PC-3 (cell line): ENCODE data around the gene ZNF138. TPM values are rescaled to one million over a fixed set of nuclear protein-coding genes. Genes with fewer than 3 reads are reported as not detected.

ENCODE experiments used
- ATAC-seq: fragments of 200-7000 bp; cut with Tn5 transposase; 2 replicates; pipeline ENCODE4 v1.9.1; 2020; ENCODE audit warnings: mild to moderate bottlenecking, moderate library complexity
- BruUV-seq: library from RNA; stranded (reverse); fragments of 400-500 nt; replicated peaks from 2 replicates; lab custom pipeline; 2021; lab: Mats Ljungman, UMichigan
- CTCF ChIA-PET: fragments of 300-600 bp; sonication (Branson Sonifier 250); formaldehyde crosslinking; loops from one replicate; lab custom pipeline; 2022; ENCODE audit warnings: antibody characterized with exemption; lab: Charles Lee
- POLR2A ChIA-PET: fragments of 300-600 bp; sonication (Branson Sonifier 250); formaldehyde crosslinking; loops from one replicate; lab custom pipeline; 2022; ENCODE audit warnings: antibody characterized with exemption; ENCODE audit not compliant: unreplicated experiment; lab: Charles Lee
- DNase-seq: peaks from one replicate; pipeline ENCODE4 v3.0.0-alpha.2; 2015
- H2AFZ ChIP-seq: fragments of 300-600 bp; sonication (generic); 2 replicates; pipeline ENCODE4 v1.6.0; 2016; ENCODE audit warnings: antibody characterized with exemption, low read length
- H3F3A ChIP-seq: fragments of 300-600 bp; sonication (generic); one replicate; pipeline ENCODE4 v1.6.0; 2017; ENCODE audit warnings: antibody characterized with exemption, low read length, control low read depth, mild to moderate bottlenecking; ENCODE audit not compliant: unreplicated experiment
- H3K27ac ChIP-seq: fragments of 300-600 bp; sonication (generic); 2 replicates; pipeline ENCODE4 v1.5.1; 2016; ENCODE audit warnings: mild to moderate bottlenecking, low read length
- H3K27me3 ChIP-seq: fragments of 300-600 bp; sonication (generic); 2 replicates; pipeline ENCODE4 v1.6.1; 2016; ENCODE audit warnings: low read length, mixed read lengths
- H3K36me3 ChIP-seq: fragments of 300-600 bp; sonication (generic); 2 replicates; pipeline ENCODE4 v1.6.1; 2016; ENCODE audit warnings: low read depth, mixed run types, low read length, mixed read lengths
- H3K4me1 ChIP-seq: fragments of 300-600 bp; sonication (generic); 2 replicates; pipeline ENCODE4 v1.5.1; 2016; ENCODE audit warnings: low read length; ENCODE audit not compliant: insufficient read depth
- H3K4me2 ChIP-seq: fragments of 300-600 bp; sonication (generic); 2 replicates; pipeline ENCODE4 v1.6.0; 2016; ENCODE audit warnings: low read length
- H3K4me3 ChIP-seq: fragments of 300-600 bp; sonication (generic); 2 replicates; pipeline ENCODE4 v1.5.1; 2016; ENCODE audit warnings: mild to moderate bottlenecking, low read length, mixed read lengths
- H3K79me2 ChIP-seq: fragments of 300-600 bp; sonication (generic); 2 replicates; pipeline ENCODE4 v1.6.1; 2017; ENCODE audit warnings: low read length, mixed read lengths
- H3K9ac ChIP-seq: fragments of 300-600 bp; sonication (generic); 2 replicates; pipeline ENCODE4 v1.6.0; 2016; ENCODE audit warnings: mild to moderate bottlenecking, low read length
- H3K9me2 ChIP-seq: fragments of 300-600 bp; sonication (generic); replicated peaks from 2 replicates; pipeline ENCODE4 v1.6.1; 2016; ENCODE audit warnings: mixed run types, low read length, mixed read lengths
- H3K9me3 ChIP-seq: fragments of 300-600 bp; sonication (generic); 2 replicates; pipeline ENCODE4 v1.6.1; 2016; ENCODE audit warnings: low read length, mixed read lengths
- H4K20me1 ChIP-seq: fragments of 300-600 bp; sonication (generic); 2 replicates; pipeline ENCODE4 v1.6.1; 2016; ENCODE audit warnings: low read length, mixed read lengths
- EZH2 ChIP-seq: fragments of 300-600 bp; sonication (generic); IDR thresholded peaks from one replicate; pipeline ENCODE4 v1.6.1; 2017; ENCODE audit warnings: antibody characterized with exemption, mild to moderate bottlenecking, low read length; ENCODE audit not compliant: unreplicated experiment
- EZH2phosphoT487 ChIP-seq: fragments of 300-600 bp; sonication (generic); IDR thresholded peaks from 2 replicates; pipeline ENCODE4 v1.6.1; 2018; ENCODE audit warnings: mild to moderate bottlenecking, antibody characterized with exemption, low read length, borderline replicate concordance
- intact Hi-C: fragments of 100-400 bp; cut with micrococcal nuclease; formaldehyde crosslinking; loops from 2 replicates; pipeline ENCODE4 v1.9.0; 2023
- total RNA-seq: library from RNA; depleted of rRNA; stranded (reverse); fragments of >200 nt; gene quantifications from 2 replicates; pipeline ENCODE4 v1.2.3, GENCODE V29; 2014
- TF ChIP-seq, protein P1 (sequence below): fragments of 300-600 bp; sonication (generic); conservative IDR thresholded peaks from 2 replicates; pipeline ENCODE4 v1.5.1; 2017; ENCODE audit warnings: antibody characterized with exemption, low read depth, mild to moderate bottlenecking, low read length

The ZNF138 gene
- total RNA-seq, 1 experiment from 2014 or later, result 10.9 TPM

DNA sequence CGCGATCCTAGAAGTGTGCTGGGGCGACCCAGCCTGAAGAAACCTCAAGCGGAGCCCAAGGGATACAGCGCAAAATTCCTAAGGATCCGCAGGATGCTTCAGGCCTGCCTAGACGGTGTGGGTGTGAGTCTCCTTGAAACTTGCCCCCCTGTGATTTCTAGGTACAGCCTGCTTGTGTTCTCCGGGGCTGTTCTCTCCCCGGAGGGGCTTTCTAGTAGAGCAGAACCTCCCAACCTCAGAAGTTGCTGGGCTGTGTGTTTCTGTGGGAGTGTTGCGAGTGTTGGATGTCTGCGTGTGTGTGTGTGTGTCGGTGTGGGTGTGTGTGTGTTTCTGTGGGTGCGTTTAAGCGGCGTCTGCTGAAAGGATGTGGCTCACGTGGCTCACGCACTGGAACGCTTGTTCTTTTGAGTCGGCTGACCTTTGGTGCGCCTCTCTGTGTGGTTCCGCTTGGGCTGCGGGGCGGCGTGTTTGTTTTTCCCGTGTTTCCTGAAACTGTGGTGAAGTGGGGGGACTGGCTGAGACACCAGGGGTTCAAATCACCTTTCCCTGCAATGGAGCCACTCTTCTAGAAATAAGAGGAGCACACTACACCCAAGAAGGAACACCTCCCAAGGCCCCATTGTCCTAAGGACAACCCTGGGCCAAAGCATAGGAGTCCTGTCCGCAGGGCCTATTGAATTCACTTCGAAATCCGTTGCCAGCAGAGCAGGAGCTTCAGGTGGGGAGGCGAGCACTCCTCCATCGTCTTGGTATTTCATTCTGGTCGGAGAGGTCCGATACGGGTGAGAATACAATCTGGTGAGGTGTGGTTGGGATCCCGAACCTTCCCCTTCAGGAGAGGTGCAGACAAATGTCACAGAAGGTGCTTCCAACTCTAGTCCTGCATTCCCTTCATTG lies 83.7 kb downstream of the ZNF138 start:
- Histone ChIP-seq H3K9me2 (no peaks in the 10 kb centered on the region), H3K4me1 (no peaks in the 10 kb centered on the region), H3K27ac (no peak overlapping the region), H3K27me3 (no peaks in the 10 kb centered on the region), H4K20me1 (no peaks in the 10 kb centered on the region), H3F3A (no peaks in the 10 kb centered on the region), H2AFZ (no peak overlapping the region), H3K36me3 (no peaks in the 10 kb centered on the region), H3K9me3 (peaks cover 5% of the 10 kb centered on the region; the same call in 1 of the 2 replicates), H3K9ac (no peak overlapping the region), H3K79me2 (no peaks in the 10 kb centered on the region), H3K4me3 (no peak overlapping the region), H3K4me2 (no peak overlapping the region)
- intact Hi-C loops, result no loop called here
- no TSS peak for BruUV-seq
- ATAC-seq (no peak), DNase-seq (no peak)
- TF ChIP-seq EZH2 (no peak), EZH2phosphoT487 (no peak)
- TF ChIP-seq, protein P1, sequence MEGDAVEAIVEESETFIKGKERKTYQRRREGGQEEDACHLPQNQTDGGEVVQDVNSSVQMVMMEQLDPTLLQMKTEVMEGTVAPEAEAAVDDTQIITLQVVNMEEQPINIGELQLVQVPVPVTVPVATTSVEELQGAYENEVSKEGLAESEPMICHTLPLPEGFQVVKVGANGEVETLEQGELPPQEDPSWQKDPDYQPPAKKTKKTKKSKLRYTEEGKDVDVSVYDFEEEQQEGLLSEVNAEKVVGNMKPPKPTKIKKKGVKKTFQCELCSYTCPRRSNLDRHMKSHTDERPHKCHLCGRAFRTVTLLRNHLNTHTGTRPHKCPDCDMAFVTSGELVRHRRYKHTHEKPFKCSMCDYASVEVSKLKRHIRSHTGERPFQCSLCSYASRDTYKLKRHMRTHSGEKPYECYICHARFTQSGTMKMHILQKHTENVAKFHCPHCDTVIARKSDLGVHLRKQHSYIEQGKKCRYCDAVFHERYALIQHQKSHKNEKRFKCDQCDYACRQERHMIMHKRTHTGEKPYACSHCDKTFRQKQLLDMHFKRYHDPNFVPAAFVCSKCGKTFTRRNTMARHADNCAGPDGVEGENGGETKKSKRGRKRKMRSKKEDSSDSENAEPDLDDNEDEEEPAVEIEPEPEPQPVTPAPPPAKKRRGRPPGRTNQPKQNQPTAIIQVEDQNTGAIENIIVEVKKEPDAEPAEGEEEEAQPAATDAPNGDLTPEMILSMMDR, result no peak
- CTCF ChIA-PET, result no interaction called here
- POLR2A ChIA-PET, result no interaction called here

- Histone ChIP-seq H3K4me3 (no peak overlapping the region), H3K9ac (no peak overlapping the region), H3K9me3 (peaks cover 5% of the 10 kb centered on the region; the same call in 1 of the 2 replicates), H2AFZ (no peak overlapping the region), H3F3A (no peaks in the 10 kb centered on the region), H3K79me2 (no peaks in the 10 kb centered on the region), H4K20me1 (no peaks in the 10 kb centered on the region), H3K4me1 (no peaks in the 10 kb centered on the region), H3K27me3 (no peaks in the 10 kb centered on the region), H3K4me2 (no peak overlapping the region), H3K9me2 (no peaks in the 10 kb centered on the region), H3K27ac (no peak overlapping the region), H3K36me3 (no peaks in the 10 kb centered on the region)
- intact Hi-C loops, result no loop called here
- ChIA-PET POLR2A (no interaction called here), CTCF (no interaction called here)
- ATAC-seq, result no peak
- TF ChIP-seq, protein P1, result no peak
- no TSS peak for BruUV-seq
- DNase-seq, result no peak
These were observed 84.5 kb downstream of the ZNF138 start for GRCh38 chr7:64878684-64879083.

- Histone ChIP-seq H3K4me2 (no peak overlapping the region), H3K27me3 (no peaks in the 10 kb centered on the region), H3F3A (no peaks in the 10 kb centered on the region), H3K36me3 (no peaks in the 10 kb centered on the region), H3K79me2 (no peaks in the 10 kb centered on the region), H3K9me2 (no peaks in the 10 kb centered on the region), H3K4me3 (no peak overlapping the region), H2AFZ (no peak overlapping the region), H3K27ac (no peak overlapping the region), H3K9me3 (peaks cover 5% of the 10 kb centered on the region; the same call in 1 of the 2 replicates), H3K4me1 (no peaks in the 10 kb centered on the region), H4K20me1 (no peaks in the 10 kb centered on the region), H3K9ac (no peak overlapping the region)
- intact Hi-C loops, result no loop called here
- no peak for ATAC-seq
- ChIA-PET CTCF (no interaction called here), POLR2A (no interaction called here)
- BruUV-seq, result no TSS peak
- TF ChIP-seq, protein P1, result no peak
- TF ChIP-seq EZH2 (no peak), EZH2phosphoT487 (no peak)
- DNase-seq, result no peak
These were observed 85.0 kb downstream of the ZNF138 start for GRCh38 chr7:64879086-64879730.
